Neural cell (in vitro differentiated cells): ENCODE measurements around the gene ARHGEF7.

Experiments
- EP300 ChIP-seq: fragments of 450-650 bp; conservative IDR thresholded peaks from 2 replicates; pipeline ENCODE4 v1.6.1; 2014; ENCODE audit warnings: antibody characterized with exemption, mild to moderate bottlenecking, moderate library complexity; ENCODE audit not compliant: poor library complexity, severe bottlenecking
- EZH2 ChIP-seq: fragments of 200-600, 300-800 bp; shearing (Covaris generic), sonication (generic); IDR thresholded peaks from 2 replicates; pipeline ENCODE4 v1.6.1; 2014; ENCODE audit warnings: antibody characterized with exemption, low read length, borderline replicate concordance, mild to moderate bottlenecking; ENCODE audit not compliant: insufficient read depth, poor library complexity, severe bottlenecking
- MXI1 ChIP-seq: fragments of 450-650 bp; conservative IDR thresholded peaks from 2 replicates; pipeline ENCODE4 v1.6.1; 2014; ENCODE audit warnings: antibody characterized with exemption, mild to moderate bottlenecking; ENCODE audit not compliant: poor library complexity, severe bottlenecking
- POLR2AphosphoS5 ChIP-seq: IDR thresholded peaks from 2 replicates; pipeline ENCODE4 v1.6.1; 2012
- RAD21 ChIP-seq: fragments of 450-650 bp; conservative IDR thresholded peaks from 2 replicates; pipeline ENCODE4 v1.6.1; 2014; ENCODE audit warnings: antibody characterized with exemption, mild to moderate bottlenecking, moderate library complexity
- TAF1 ChIP-seq: IDR thresholded peaks from 2 replicates; pipeline ENCODE4 v1.6.1; 2012; ENCODE audit warnings: low read depth
- TF ChIP-seq, protein P1 (sequence below): fragments of 450-650 bp; IDR thresholded peaks from 2 replicates; pipeline ENCODE4 v1.5.1; 2014; ENCODE audit warnings: antibody characterized with exemption, mild to moderate bottlenecking, moderate library complexity; ENCODE audit not compliant: poor library complexity, severe bottlenecking
- TF ChIP-seq, protein P2 (sequence below): IDR thresholded peaks from 2 replicates; pipeline ENCODE4 v1.6.1; 2012; ENCODE audit warnings: borderline replicate concordance

DNA sequence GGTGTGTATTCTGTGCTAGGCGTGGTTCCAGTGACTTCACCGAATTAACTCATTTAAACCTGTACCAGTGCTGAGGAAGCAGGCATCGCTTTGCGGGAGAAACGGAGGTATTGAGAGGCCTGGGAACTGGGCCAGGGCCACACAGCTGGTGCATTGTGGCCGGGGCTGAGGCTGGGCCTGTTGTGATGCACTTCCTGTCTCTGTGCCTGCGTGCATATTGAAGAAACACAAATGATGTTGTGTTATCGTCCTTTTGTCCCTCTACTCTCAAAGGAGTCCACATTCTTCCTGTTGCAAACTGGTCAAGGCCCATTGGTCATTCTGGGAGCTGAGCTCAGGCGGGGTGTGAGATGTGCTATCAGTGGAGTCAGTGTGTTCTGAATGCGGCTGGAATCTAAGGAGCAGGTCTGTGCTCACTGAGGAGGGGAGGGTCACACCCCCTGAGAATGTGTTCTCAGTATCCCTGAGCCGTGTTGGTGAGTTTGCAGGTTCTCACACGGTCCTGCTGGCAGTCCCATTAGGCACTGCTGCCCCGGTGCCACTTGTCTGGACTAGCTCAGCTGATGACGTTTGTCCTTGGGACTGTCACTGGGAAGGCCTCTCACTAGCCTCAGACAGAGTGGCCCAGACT lies 62.1 kb downstream of the ARHGEF7 start:
- TF ChIP-seq, protein P1, sequence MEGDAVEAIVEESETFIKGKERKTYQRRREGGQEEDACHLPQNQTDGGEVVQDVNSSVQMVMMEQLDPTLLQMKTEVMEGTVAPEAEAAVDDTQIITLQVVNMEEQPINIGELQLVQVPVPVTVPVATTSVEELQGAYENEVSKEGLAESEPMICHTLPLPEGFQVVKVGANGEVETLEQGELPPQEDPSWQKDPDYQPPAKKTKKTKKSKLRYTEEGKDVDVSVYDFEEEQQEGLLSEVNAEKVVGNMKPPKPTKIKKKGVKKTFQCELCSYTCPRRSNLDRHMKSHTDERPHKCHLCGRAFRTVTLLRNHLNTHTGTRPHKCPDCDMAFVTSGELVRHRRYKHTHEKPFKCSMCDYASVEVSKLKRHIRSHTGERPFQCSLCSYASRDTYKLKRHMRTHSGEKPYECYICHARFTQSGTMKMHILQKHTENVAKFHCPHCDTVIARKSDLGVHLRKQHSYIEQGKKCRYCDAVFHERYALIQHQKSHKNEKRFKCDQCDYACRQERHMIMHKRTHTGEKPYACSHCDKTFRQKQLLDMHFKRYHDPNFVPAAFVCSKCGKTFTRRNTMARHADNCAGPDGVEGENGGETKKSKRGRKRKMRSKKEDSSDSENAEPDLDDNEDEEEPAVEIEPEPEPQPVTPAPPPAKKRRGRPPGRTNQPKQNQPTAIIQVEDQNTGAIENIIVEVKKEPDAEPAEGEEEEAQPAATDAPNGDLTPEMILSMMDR: no peak
- TF ChIP-seq TAF1 (no peak), RAD21 (no peak), EZH2 (no peak), EP300 (no peak), POLR2AphosphoS5 (no peak), MXI1 (no peak)
- TF ChIP-seq, protein P2, sequence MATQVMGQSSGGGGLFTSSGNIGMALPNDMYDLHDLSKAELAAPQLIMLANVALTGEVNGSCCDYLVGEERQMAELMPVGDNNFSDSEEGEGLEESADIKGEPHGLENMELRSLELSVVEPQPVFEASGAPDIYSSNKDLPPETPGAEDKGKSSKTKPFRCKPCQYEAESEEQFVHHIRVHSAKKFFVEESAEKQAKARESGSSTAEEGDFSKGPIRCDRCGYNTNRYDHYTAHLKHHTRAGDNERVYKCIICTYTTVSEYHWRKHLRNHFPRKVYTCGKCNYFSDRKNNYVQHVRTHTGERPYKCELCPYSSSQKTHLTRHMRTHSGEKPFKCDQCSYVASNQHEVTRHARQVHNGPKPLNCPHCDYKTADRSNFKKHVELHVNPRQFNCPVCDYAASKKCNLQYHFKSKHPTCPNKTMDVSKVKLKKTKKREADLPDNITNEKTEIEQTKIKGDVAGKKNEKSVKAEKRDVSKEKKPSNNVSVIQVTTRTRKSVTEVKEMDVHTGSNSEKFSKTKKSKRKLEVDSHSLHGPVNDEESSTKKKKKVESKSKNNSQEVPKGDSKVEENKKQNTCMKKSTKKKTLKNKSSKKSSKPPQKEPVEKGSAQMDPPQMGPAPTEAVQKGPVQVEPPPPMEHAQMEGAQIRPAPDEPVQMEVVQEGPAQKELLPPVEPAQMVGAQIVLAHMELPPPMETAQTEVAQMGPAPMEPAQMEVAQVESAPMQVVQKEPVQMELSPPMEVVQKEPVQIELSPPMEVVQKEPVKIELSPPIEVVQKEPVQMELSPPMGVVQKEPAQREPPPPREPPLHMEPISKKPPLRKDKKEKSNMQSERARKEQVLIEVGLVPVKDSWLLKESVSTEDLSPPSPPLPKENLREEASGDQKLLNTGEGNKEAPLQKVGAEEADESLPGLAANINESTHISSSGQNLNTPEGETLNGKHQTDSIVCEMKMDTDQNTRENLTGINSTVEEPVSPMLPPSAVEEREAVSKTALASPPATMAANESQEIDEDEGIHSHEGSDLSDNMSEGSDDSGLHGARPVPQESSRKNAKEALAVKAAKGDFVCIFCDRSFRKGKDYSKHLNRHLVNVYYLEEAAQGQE: no peak
